HG02759 (cell line): ENCODE measurements around the gene MEST.
"Not testable (repeated sequence)": the region's sequence is repeated elsewhere in the genome, so short reads cannot be mapped to it uniquely, and the experiment has no call there.

Experiments
- ATAC-seq: cut with Tn5 transposase; IDR thresholded peaks from one replicate; pipeline ENCODE4 v1.9.1; 2021; ENCODE audit warnings: mild to moderate bottlenecking, moderate library complexity; ENCODE audit not compliant: unreplicated experiment

Gene MEST

GRCh38 chr7:130521258-130521951, 29.5 kb downstream of the MEST start:
- ATAC-seq: no peak

GRCh38 chr7:130523519-130524125, 31.7 kb downstream of the MEST start:
- ATAC-seq: not testable (repeated sequence)

DNA sequence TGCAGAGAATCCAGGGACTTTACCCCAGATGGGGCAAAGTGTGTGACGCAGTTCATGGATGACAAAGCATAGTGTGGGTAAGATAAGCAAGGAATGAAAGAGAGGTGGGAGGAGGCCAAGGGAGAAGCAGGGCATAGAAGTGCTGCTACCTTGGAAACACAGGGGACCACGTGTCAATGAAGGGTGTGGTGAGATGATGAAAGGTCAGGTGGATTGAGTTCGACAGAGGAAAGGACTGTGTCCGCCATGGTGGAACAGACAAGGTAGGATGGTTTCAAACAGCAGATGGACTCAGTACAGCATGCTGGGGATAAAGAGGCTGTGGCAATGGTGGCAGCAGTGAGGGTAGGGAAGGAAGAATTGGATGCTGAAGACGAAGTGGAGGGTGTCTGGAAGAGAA, 32.7 kb downstream of the MEST start:
- no peak for ATAC-seq

GRCh38 chr7:130527752-130528355, 36.0 kb downstream of the MEST start:
- ATAC-seq: not testable (repeated sequence)

GRCh38 chr7:130529417-130529816, 37.5 kb downstream of the MEST start:
- ATAC-seq: no peak

GRCh38 chr7:130537894-130538293, 46.0 kb downstream of the MEST start:
- not testable (repeated sequence) for ATAC-seq

GRCh38 chr7:130541287-130541686, 49.4 kb downstream of the MEST start:
- ATAC-seq: not testable (repeated sequence)

GRCh38 chr7:130542297-130542696, 50.4 kb downstream of the MEST start:
- not testable (repeated sequence) for ATAC-seq

DNA sequence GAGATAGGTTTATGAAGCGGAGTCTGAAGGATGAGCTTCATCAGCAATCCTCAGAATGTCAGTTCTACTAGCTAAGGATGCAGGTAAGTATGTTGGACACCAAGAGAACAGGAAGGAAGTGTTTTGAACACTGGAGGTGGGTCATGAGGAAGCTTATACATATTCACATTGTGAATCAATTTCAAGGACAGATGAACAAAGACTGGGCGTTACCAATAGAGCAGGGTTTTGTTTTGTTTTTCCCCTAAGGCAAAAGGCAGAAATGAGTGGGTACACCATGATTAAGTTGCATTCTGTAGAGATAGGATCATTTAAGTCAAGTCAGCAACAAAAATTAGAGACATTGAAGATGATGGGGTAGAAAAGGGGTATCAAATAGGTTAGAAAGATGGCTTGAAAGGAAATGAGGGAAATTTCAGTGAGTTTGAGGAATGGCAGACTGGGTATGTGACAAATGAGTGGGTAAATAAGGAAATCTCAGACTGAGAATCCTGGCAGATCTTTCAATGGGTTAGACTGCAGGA, 51.7 kb downstream of the MEST start:
- no peak for ATAC-seq

GRCh38 chr7:130544356-130544755, 52.5 kb downstream of the MEST start:
- ATAC-seq: no peak

DNA sequence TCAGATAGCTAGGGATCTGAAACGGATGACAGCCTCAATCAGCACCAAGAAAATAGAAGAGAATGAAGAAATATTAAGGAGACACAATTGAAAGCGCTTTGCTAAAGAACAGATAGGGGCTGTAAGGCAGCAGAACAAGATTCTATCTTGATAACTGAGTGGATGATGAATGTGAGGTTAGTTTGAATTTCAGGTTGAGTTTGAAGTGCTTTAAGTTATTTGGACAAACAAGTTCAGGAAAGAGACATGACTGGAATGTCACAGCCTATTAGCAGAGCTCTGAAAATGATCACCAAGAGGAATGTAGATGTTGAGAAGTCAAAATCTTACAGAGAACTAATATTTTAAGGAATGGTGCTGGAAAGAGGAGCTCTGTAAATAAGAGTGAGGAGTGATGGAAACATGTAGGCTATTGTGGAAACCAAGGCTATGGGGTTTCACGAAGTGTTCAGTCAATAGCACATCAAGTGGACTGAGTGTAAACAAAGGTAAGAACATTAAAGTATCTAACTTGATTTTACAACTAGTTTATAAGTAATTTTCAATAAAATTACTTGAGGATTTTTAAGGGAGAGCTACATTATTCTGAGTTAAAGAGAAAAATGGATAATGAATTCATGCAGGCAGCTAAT, 61.6 kb downstream of the MEST start:
- no peak for ATAC-seq

- ATAC-seq: no peak
These were observed 62.6 kb downstream of the MEST start for GRCh38 chr7:130554481-130554880.
